ENCODE measurements around the gene REPS2. TPM values are rescaled to one million over a fixed set of nuclear protein-coding genes. Genes with fewer than 3 reads are reported as not detected.
"Not testable (repeated sequence)": the region's sequence is repeated elsewhere in the genome, so short reads cannot be mapped to it uniquely, and the experiment has no call there.

The REPS2 gene
- total RNA-seq, 3 donors from 2014 or later (not counting 1 experiment from before 2014, with no cell fraction given): 0.27 to 9.2 (median 0.59) TPM

GRCh38 chrX:16957751-16958150, 11.3 kb downstream of the REPS2 start:
- no CpG with 5 or more reads among the region's 3 CpGs for WGBS (ENCODE audit: insufficient coverage)
- Mint-ChIP-seq H3K9me3 (no peaks in the 10 kb centered on the region), H3K4me3 (no peak overlapping the region), H3K4me1 (no peaks in the 10 kb centered on the region), H3K27ac (no peak overlapping the region), H3K36me3 (no peaks in the 10 kb centered on the region), H3K27me3 (ENCODE audit: low read depth in 2 of 2) (peaks cover 0 to 31% of the 10 kb centered on the region in 2 donors)
- H3K4me3 ChIP-seq (ENCODE audit: low read length): no peak overlapping the region
- intact Hi-C loops (cut with micrococcal nuclease): no loop called here
- no peaks in the 10 kb centered on the region for H3K9me3 ChIP-seq (ENCODE audit: control insufficient read depth, insufficient read depth, low read length)
- ATAC-seq (no peak), DNase-seq (no peak)
- no peak overlapping the region for H3K27ac ChIP-seq (ENCODE audit: low read length)
- no peaks in the 10 kb centered on the region for H3K27me3 ChIP-seq (ENCODE audit: control insufficient read depth, insufficient read depth, low read length)
- no peak for TF ChIP-seq CTCF (IDR thresholded peaks at IDR 0.05)
- H3K36me3 ChIP-seq (ENCODE audit: control insufficient read depth, insufficient read depth, low read length): no peaks in the 10 kb centered on the region
- peaks cover 5% of the 10 kb centered on the region for H3K4me1 ChIP-seq (ENCODE audit: control insufficient read depth, insufficient read depth, low read length)

- no peaks in the 10 kb centered on the region for H3K36me3 Mint-ChIP-seq
- H3K4me1 Mint-ChIP-seq: no peaks in the 10 kb centered on the region
- Histone ChIP-seq H3K36me3 (ENCODE audit: control insufficient read depth, insufficient read depth, low read length) (no peaks in the 10 kb centered on the region), H3K27ac (ENCODE audit: low read length) (no peak overlapping the region), H3K4me3 (ENCODE audit: low read length) (no peak overlapping the region), H3K9me3 (ENCODE audit: control insufficient read depth, insufficient read depth, low read length) (no peaks in the 10 kb centered on the region), H3K27me3 (ENCODE audit: control insufficient read depth, insufficient read depth, low read length) (no peaks in the 10 kb centered on the region), H3K4me1 (ENCODE audit: control insufficient read depth, insufficient read depth, low read length) (peaks cover 5% of the 10 kb centered on the region)
- ATAC-seq: no peak
- H3K27me3 Mint-ChIP-seq (ENCODE audit: low read depth in 2 of 2): peaks cover 0 to 31% of the 10 kb centered on the region in 2 donors
- intact Hi-C loops (cut with micrococcal nuclease): no loop called here
- TF ChIP-seq CTCF (IDR thresholded peaks at IDR 0.05): no peak
- WGBS (ENCODE audit: insufficient coverage): 100% methylated on average over 1 of the region's 2 CpGs
- H3K9me3 Mint-ChIP-seq: no peaks in the 10 kb centered on the region
- no peak overlapping the region for H3K27ac Mint-ChIP-seq
- no peak overlapping the region for H3K4me3 Mint-ChIP-seq
- DNase-seq: no peak
Measured at GRCh38 chrX:16958356-16958755, 11.9 kb downstream of the REPS2 start.

GRCh38 chrX:16962661-16963060, 16.2 kb downstream of the REPS2 start:
- H3K9me3 ChIP-seq (ENCODE audit: control insufficient read depth, insufficient read depth, low read length); ATAC-seq; H3K4me1 ChIP-seq (ENCODE audit: control insufficient read depth, insufficient read depth, low read length); intact Hi-C loops (cut with micrococcal nuclease); H3K9me3 Mint-ChIP-seq; H3K27ac ChIP-seq (ENCODE audit: low read length); H3K27me3 ChIP-seq (ENCODE audit: control insufficient read depth, insufficient read depth, low read length); H3K4me3 ChIP-seq (ENCODE audit: low read length); H3K27ac Mint-ChIP-seq; H3K4me3 Mint-ChIP-seq; H3K36me3 ChIP-seq (ENCODE audit: control insufficient read depth, insufficient read depth, low read length); H3K36me3 Mint-ChIP-seq; H3K4me1 Mint-ChIP-seq; DNase-seq: not testable (repeated sequence)
- 90% methylated on average over 4 of the region's 4 CpGs for WGBS (ENCODE audit: insufficient coverage)
- peaks cover 0 to 27% of the 10 kb centered on the region in 2 donors for H3K27me3 Mint-ChIP-seq (ENCODE audit: low read depth in 2 of 2)

GRCh38 chrX:16963216-16963615, 16.8 kb downstream of the REPS2 start:
- H3K4me3 ChIP-seq (ENCODE audit: low read length): no peak overlapping the region
- Mint-ChIP-seq H3K36me3 (no peaks in the 10 kb centered on the region), H3K27ac (no peak overlapping the region), H3K4me1 (no peaks in the 10 kb centered on the region), H3K9me3 (no peaks in the 10 kb centered on the region), H3K27me3 (ENCODE audit: low read depth in 2 of 2) (peaks cover 0 to 22% of the 10 kb centered on the region in 2 donors), H3K4me3 (no peak overlapping the region)
- H3K4me1 ChIP-seq (ENCODE audit: control insufficient read depth, insufficient read depth, low read length): no peaks in the 10 kb centered on the region
- intact Hi-C loops (cut with micrococcal nuclease): no loop called here
- WGBS (ENCODE audit: insufficient coverage): no CpG with 5 or more reads among the region's 1 CpG
- H3K36me3 ChIP-seq (ENCODE audit: control insufficient read depth, insufficient read depth, low read length): no peaks in the 10 kb centered on the region
- DNase-seq (no peak), ATAC-seq (no peak)
- no peak for TF ChIP-seq CTCF (IDR thresholded peaks at IDR 0.05)
- H3K27ac ChIP-seq (ENCODE audit: low read length): no peak overlapping the region
- no peaks in the 10 kb centered on the region for H3K27me3 ChIP-seq (ENCODE audit: control insufficient read depth, insufficient read depth, low read length)
- no peaks in the 10 kb centered on the region for H3K9me3 ChIP-seq (ENCODE audit: control insufficient read depth, insufficient read depth, low read length)

- H3K27ac Mint-ChIP-seq; H3K36me3 Mint-ChIP-seq; ATAC-seq; H3K9me3 ChIP-seq (ENCODE audit: control insufficient read depth, insufficient read depth, low read length); H3K27ac ChIP-seq (ENCODE audit: low read length); DNase-seq; intact Hi-C loops (cut with micrococcal nuclease); H3K4me1 Mint-ChIP-seq; H3K36me3 ChIP-seq (ENCODE audit: control insufficient read depth, insufficient read depth, low read length); H3K27me3 ChIP-seq (ENCODE audit: control insufficient read depth, insufficient read depth, low read length); H3K4me3 Mint-ChIP-seq; H3K4me1 ChIP-seq (ENCODE audit: control insufficient read depth, insufficient read depth, low read length); H3K9me3 Mint-ChIP-seq; H3K4me3 ChIP-seq (ENCODE audit: low read length): not testable (repeated sequence)
- H3K27me3 Mint-ChIP-seq (ENCODE audit: low read depth in 2 of 2): peaks cover 0 to 14% of the 10 kb centered on the region in 2 donors
- no CpG with 5 or more reads among the region's 32 CpGs for WGBS (ENCODE audit: insufficient coverage)
Measured at GRCh38 chrX:16964976-16965375, 18.5 kb downstream of the REPS2 start.
